Endodermal cell (in vitro differentiated cells): ENCODE data around the gene TMEM39B. TPM values are rescaled to one million over a fixed set of nuclear protein-coding genes. Genes with fewer than 3 reads are reported as not detected.

Experiments
- DNase-seq: peaks from one replicate; pipeline ENCODE4 v3.0.0-alpha.2; 2017
- H3K27ac ChIP-seq: 2 replicates; pipeline ENCODE4 v1.5.1; 2013; ENCODE audit warnings: mild to moderate bottlenecking, low read depth, low read length, moderate library complexity
- H3K27me3 ChIP-seq: 2 replicates; pipeline ENCODE4 v1.6.1; 2013; ENCODE audit warnings: mild to moderate bottlenecking, low read length, moderate library complexity; ENCODE audit not compliant: insufficient read depth, control insufficient read depth, poor library complexity, severe bottlenecking
- H3K36me3 ChIP-seq: 2 replicates; pipeline ENCODE4 v1.7.0; 2013; ENCODE audit warnings: mild to moderate bottlenecking, low read length, moderate library complexity; ENCODE audit not compliant: control insufficient read depth, insufficient read depth
- H3K4me1 ChIP-seq: one replicate; pipeline ENCODE4 v1.7.0; 2013; ENCODE audit warnings: low read length; ENCODE audit not compliant: control insufficient read depth, insufficient read depth
- H3K4me3 ChIP-seq: 2 replicates; pipeline ENCODE4 v1.5.1; 2013; ENCODE audit warnings: mild to moderate bottlenecking, low read length, moderate library complexity
- H3K9ac ChIP-seq: 2 replicates; pipeline ENCODE4 v1.6.1; 2013; ENCODE audit warnings: mild to moderate bottlenecking, low read length, moderate library complexity; ENCODE audit not compliant: poor library complexity, severe bottlenecking; ENCODE audit errors: extremely low read depth
- H3K9me3 ChIP-seq: 2 replicates; pipeline ENCODE4 v1.6.1; 2013; ENCODE audit warnings: mild to moderate bottlenecking, low read length, moderate library complexity; ENCODE audit not compliant: control insufficient read depth
- H3K27ac Mint-ChIP-seq: 2 replicates; pipeline ENCODE4 v1.8.0; 2020; ENCODE audit warnings: mixed read lengths
- H3K27me3 Mint-ChIP-seq: 2 replicates; pipeline ENCODE4 v1.8.0; 2021; ENCODE audit warnings: mild to moderate bottlenecking, mixed read lengths; ENCODE audit not compliant: insufficient read depth
- H3K36me3 Mint-ChIP-seq: 2 replicates; pipeline ENCODE4 v1.8.0; 2020; ENCODE audit warnings: low read depth, mixed read lengths
- H3K4me1 Mint-ChIP-seq: 2 replicates; pipeline ENCODE4 v1.8.0; 2020; ENCODE audit warnings: mixed read lengths
- H3K4me3 Mint-ChIP-seq: 2 replicates; pipeline ENCODE4 v1.8.0; 2020; ENCODE audit warnings: mild to moderate bottlenecking, moderate library complexity, mixed read lengths
- H3K9me3 Mint-ChIP-seq: 2 replicates; pipeline ENCODE4 v1.8.0; 2020; ENCODE audit warnings: mild to moderate bottlenecking, mixed read lengths
- CTCF ChIP-seq: fragments of 200-600 bp; sonication (generic); conservative IDR thresholded peaks from 2 replicates; pipeline ENCODE4 v1.5.0; 2021; ENCODE audit warnings: antibody characterized with exemption, mild to moderate bottlenecking
- WGBS, 2 experiments: methylation state at CpG; one replicate each; pipeline versions ENCODE4 v1.1.5 to v1.1.7; 2013; ENCODE audit warnings: missing lambda C conversion rate in 2 of 2, mixed read lengths in 1 of 2; ENCODE audit not compliant: insufficient coverage in 1 of 2, insufficient read length in 1 of 2; 5-methylcytosine and 5-hydroxymethylcytosine counted together
- total RNA-seq, 2 donors: library from RNA; stranded (reverse); fragmentation: NEBNext Ultra II Directional in 1 of 2; extraction: Animal tissue kit (Norgen Biotek cat#: 25700) in 1 of 2; gene quantifications; 2 replicates in 1 of 2; 3 replicates in 1 of 2; pipeline ENCODE4 v1.2.1, GENCODE V29; 2021

TMEM39B gene
- total RNA-seq, 2 donors from 2014 or later: 11.0 to 20.3 TPM

DNA sequence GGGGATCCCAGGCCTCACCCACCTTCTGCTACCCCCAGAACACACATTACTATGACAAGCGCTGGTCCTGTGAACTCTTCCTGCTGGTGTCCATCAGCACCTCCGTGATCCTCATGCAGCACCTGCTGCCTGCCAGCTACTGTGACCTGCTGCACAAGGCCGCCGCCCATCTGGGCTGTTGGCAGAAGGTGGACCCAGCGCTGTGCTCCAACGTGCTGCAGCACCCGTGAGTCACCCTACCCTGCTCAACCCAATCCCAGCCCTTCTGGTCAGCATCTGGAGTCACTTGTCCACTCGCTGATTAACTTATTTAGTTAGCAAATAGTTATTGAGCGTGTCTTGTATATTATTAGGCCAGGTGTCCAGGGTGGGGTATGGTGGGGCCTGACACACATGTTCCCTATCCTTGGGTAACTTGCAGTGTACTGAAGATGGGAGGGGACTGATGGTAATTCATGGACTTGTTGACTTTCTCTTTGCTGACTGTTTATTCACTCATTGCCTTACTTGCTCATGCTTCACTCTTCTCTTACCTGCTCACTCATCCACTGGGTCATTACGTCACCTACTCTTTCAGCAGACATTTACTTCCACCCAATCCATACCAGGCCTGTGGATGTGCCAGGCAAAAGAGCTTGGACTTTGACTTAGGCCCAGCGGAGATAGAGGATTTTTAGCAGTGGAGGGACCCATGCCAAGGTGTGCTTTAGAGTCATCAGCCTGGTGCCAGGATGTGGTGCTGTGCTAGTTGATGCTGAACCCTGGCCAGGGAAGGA, 22.2 kb downstream of the TMEM39B start:
- Histone ChIP-seq H3K4me3 (no peak overlapping the region), H3K36me3 (peaks cover 49% of the 10 kb centered on the region), H3K27ac (no peak overlapping the region), H3K9ac (no peak overlapping the region), H3K4me1 (no peaks in the 10 kb centered on the region), H3K27me3 (no peaks in the 10 kb centered on the region), H3K9me3 (no peaks in the 10 kb centered on the region)
- H3K36me3 Mint-ChIP-seq: peaks cover 64% of the 10 kb centered on the region
- no peak overlapping the region for H3K4me3 Mint-ChIP-seq
- no peak for DNase-seq
- no peak for TF ChIP-seq CTCF
- H3K9me3 Mint-ChIP-seq: no peaks in the 10 kb centered on the region
- no peak overlapping the region for H3K27ac Mint-ChIP-seq
- 94 to 100% methylated on average over 7 to 11 of the region's 11 CpGs for WGBS, 2 experiments
- H3K27me3 Mint-ChIP-seq: no peaks in the 10 kb centered on the region
- no peaks in the 10 kb centered on the region for H3K4me1 Mint-ChIP-seq

- Mint-ChIP-seq H3K36me3 (peaks cover 48% of the 10 kb centered on the region), H3K4me3 (no peak overlapping the region), H3K27me3 (no peaks in the 10 kb centered on the region), H3K27ac (peak overlapping the region; percentile 55), H3K4me1 (peaks cover 6% of the 10 kb centered on the region), H3K9me3 (no peaks in the 10 kb centered on the region)
- Histone ChIP-seq H3K9me3 (no peaks in the 10 kb centered on the region), H3K4me1 (peaks cover 3% of the 10 kb centered on the region), H3K27me3 (no peaks in the 10 kb centered on the region), H3K36me3 (peaks cover 38% of the 10 kb centered on the region), H3K4me3 (no peak overlapping the region), H3K9ac (no peak overlapping the region), H3K27ac (no peak overlapping the region)
- no peak for DNase-seq
- WGBS, 2 experiments: 85 to 90% methylated on average over 4 of the region's 4 CpGs
- no peak for TF ChIP-seq CTCF
Observed at GRCh38 chr1:32099426-32099825, 26.7 kb downstream of the TMEM39B start.

GRCh38 chr1:32100359-32100758, 27.6 kb downstream of the TMEM39B start:
- Histone ChIP-seq H3K27ac (no peak overlapping the region), H3K36me3 (peaks cover 30% of the 10 kb centered on the region), H3K4me1 (peaks cover 3% of the 10 kb centered on the region), H3K4me3 (no peak overlapping the region), H3K9me3 (no peaks in the 10 kb centered on the region), H3K9ac (no peak overlapping the region), H3K27me3 (no peaks in the 10 kb centered on the region)
- H3K36me3 Mint-ChIP-seq: peaks cover 39% of the 10 kb centered on the region
- TF ChIP-seq CTCF: no peak
- no peaks in the 10 kb centered on the region for H3K9me3 Mint-ChIP-seq
- 91 to 97% methylated on average over 9 to 10 of the region's 10 CpGs for WGBS, 2 experiments
- no peak overlapping the region for H3K4me3 Mint-ChIP-seq
- DNase-seq: no peak
- no peaks in the 10 kb centered on the region for H3K27me3 Mint-ChIP-seq
- peaks cover 6% of the 10 kb centered on the region for H3K4me1 Mint-ChIP-seq
- no peak overlapping the region for H3K27ac Mint-ChIP-seq
